Stomach (tissue), 9 donors: Measurements from ENCODE around the gene SBF1. TPM values are rescaled to one million over a fixed set of nuclear protein-coding genes. Genes with fewer than 3 reads are reported as not detected.
"Not testable (repeated sequence)": the region's sequence is repeated elsewhere in the genome, so short reads cannot be mapped to it uniquely, and the experiment has no call there.

ENCODE experiments used
- DNase-seq, 2 donors: peaks; one replicate each; pipeline versions ENCODE4 v3.0.0 to v3.0.0-alpha.2; 2013 to 2019
- H3K27ac ChIP-seq, 5 donors: fragments of 200-600 bp in 4 of 5; sonication (generic) in 4 of 5; one replicate each; pipeline ENCODE4 v1.5.1; 2013 to 2019; ENCODE audit warnings: mild to moderate bottlenecking in 1 of 5, moderate library complexity in 1 of 5
- H3K27me3 ChIP-seq, 3 donors: fragments of 200-600 bp; sonication (generic); one replicate each; pipeline ENCODE4 v1.5.1; 2017 to 2019; ENCODE audit warnings: mixed run types in 1 of 3
- H3K36me3 ChIP-seq, 4 donors: fragments of 200-600 bp; sonication (generic); 1 replicate in 3 of 4; 2 replicates in 1 of 4; pipeline ENCODE4 v1.5.1; 2016 to 2019
- H3K4me1 ChIP-seq, 4 donors: fragments of 200-600 bp; sonication (generic); one replicate each; pipeline ENCODE4 v1.5.1; 2016 to 2019
- H3K4me3 ChIP-seq, 4 donors: fragments of 200-600 bp; sonication (generic) in 3 of 4; one replicate each; pipeline ENCODE4 v1.5.1; 2016 to 2019; ENCODE audit warnings: mild to moderate bottlenecking in 1 of 4
- H3K9me3 ChIP-seq, 4 donors: fragments of 200-600 bp; sonication (generic); one replicate each; pipeline ENCODE4 v1.5.1; 2016 to 2019
- CTCF ChIP-seq, 7 experiments: fragments of 450-650 bp in 4 of 7; fragments of 200-600 bp in 3 of 7; sonication (generic) in 3 of 7; IDR thresholded peaks; one replicate each; pipeline ENCODE4 v1.5.1; 2016 to 2019; ENCODE audit warnings: antibody characterized with exemption in 7 of 7, control low read depth in 2 of 7, mild to moderate bottlenecking in 1 of 7
- EP300 ChIP-seq: sonication (generic); formaldehyde crosslinking; IDR thresholded peaks from one replicate; pipeline ENCODE4 v1.6.1; 2017; ENCODE audit warnings: antibody characterized with exemption
- POLR2A ChIP-seq, 4 donors: fragments of 450-650 bp; IDR thresholded peaks; one replicate each; pipeline ENCODE4 v1.6.1; 2016; ENCODE audit warnings: antibody characterized with exemption in 4 of 4, control low read depth in 2 of 4, mild to moderate bottlenecking in 1 of 4, moderate library complexity in 1 of 4
- POLR2AphosphoS5 ChIP-seq, 3 donors: sonication (generic); formaldehyde crosslinking; IDR thresholded peaks; one replicate each; pipeline ENCODE4 v1.6.1; 2016; ENCODE audit warnings: antibody characterized with exemption in 3 of 3
- WGBS, 5 donors: extraction: QIAGEN DNeasy Blood & Tissue Kit in 3 of 5; methylation state at CpG; one replicate each; pipeline versions ENCODE4 v1.1.5 to v1.1.7; 2013 to 2018; 5-methylcytosine and 5-hydroxymethylcytosine counted together
- intact Hi-C: fragments of 100-400 bp; cut with DNase I; formaldehyde crosslinking; loops from one replicate; pipeline ENCODE4 v1.15.1; 2023; ENCODE audit warnings: low total_unique reads
- polyA plus RNA-seq, 3 donors: library from polyadenylated mRNA; stranded (reverse); fragments of 200-250 nt; gene quantifications; one replicate each; pipeline ENCODE4 v1.2.3, GENCODE V29; 2013
- total RNA-seq, 5 donors: library from RNA; depleted of rRNA; stranded (reverse); fragments of >200 nt; gene quantifications; one replicate each; pipeline versions ENCODE4 v1.1.0 to v1.2.3, GENCODE V29; 2014 to 2016
- donor health status: healthy with polysubstance abuse.
- donor health status: Bipolar disorder and iron deficiency.
- donor health status: healthy.

SBF1 gene
- total and polyA plus RNA-seq, 8 donors: 9.6 to 122 (median 50.6) TPM

- Histone ChIP-seq H3K4me1 (peaks cover 0 to 6% (median 0%) of the 10 kb centered on the region in 4 donors), H3K27me3 (no peaks in the 10 kb centered on the region), H3K9me3 (no peaks in the 10 kb centered on the region), H3K36me3 (peaks cover 72 to 88% (median 85%) of the 10 kb centered on the region in 4 donors), H3K4me3 (no peak overlapping the region), H3K27ac (no peak overlapping the region)
- intact Hi-C loops: no loop called here
- no peak for TF ChIP-seq CTCF (IDR thresholded peaks at IDR 0.05)
- TF ChIP-seq POLR2AphosphoS5 (IDR thresholded peaks at IDR 0.05): no peak
- no peak for TF ChIP-seq EP300
- TF ChIP-seq POLR2A (IDR thresholded peaks at IDR 0.05): no peak
- 88 to 91% (median 89%) methylated on average over 24 to 25 of the region's 25 CpGs for WGBS, 5 donors
- DNase-seq: no peak
Observed at GRCh38 chr22:50436841-50437341, 37.9 kb downstream of the SBF1 start.

GRCh38 chr22:50436015-50436830 lies 38.6 kb downstream of the SBF1 start:
- no peak overlapping the region for H3K4me3 ChIP-seq
- no peak for DNase-seq
- 88 to 93% (median 91%) methylated on average over 25 to 37 of the region's 37 CpGs for whole genome bisulfite sequencing, 5 donors
- no peaks in the 10 kb centered on the region for H3K27me3 ChIP-seq
- intact Hi-C loops: no loop called here
- peaks cover 79 to 88% (median 85%) of the 10 kb centered on the region in 4 donors for H3K36me3 ChIP-seq
- TF ChIP-seq POLR2AphosphoS5 (IDR thresholded peaks at IDR 0.05) (no peak), CTCF (IDR thresholded peaks at IDR 0.05) (no peak), POLR2A (IDR thresholded peaks at IDR 0.05) (no peak), EP300 (no peak)
- H3K27ac ChIP-seq: no peak overlapping the region
- H3K9me3 ChIP-seq: no peaks in the 10 kb centered on the region
- peaks cover 0 to 6% (median 0%) of the 10 kb centered on the region in 4 donors for H3K4me1 ChIP-seq

- Histone ChIP-seq H3K36me3 (peaks cover 77 to 88% (median 85%) of the 10 kb centered on the region in 4 donors), H3K4me1 (peaks cover 0 to under 1% (median 0%) of the 10 kb centered on the region in 4 donors), H3K9me3 (no peaks in the 10 kb centered on the region), H3K4me3 (no peak overlapping the region), H3K27ac (no peak overlapping the region), H3K27me3 (no peaks in the 10 kb centered on the region)
- intact Hi-C loops: no loop called here
- TF ChIP-seq EP300 (no peak), CTCF (IDR thresholded peaks at IDR 0.05) (no peak), POLR2AphosphoS5 (IDR thresholded peaks at IDR 0.05) (no peak), POLR2A (IDR thresholded peaks at IDR 0.05) (no peak)
- no peak for DNase-seq
- 80 to 91% (median 88%) methylated on average over 17 to 20 of the region's 20 CpGs for WGBS, 5 donors
Observed at GRCh38 chr22:50435291-50436014, 39.4 kb downstream of the SBF1 start.

GRCh38 chr22:50434849-50435248 lies 40.0 kb downstream of the SBF1 start:
- no peak overlapping the region for H3K4me3 ChIP-seq
- peaks cover 78 to 88% (median 85%) of the 10 kb centered on the region in 4 donors for H3K36me3 ChIP-seq
- H3K27me3 ChIP-seq: no peaks in the 10 kb centered on the region
- intact Hi-C loops: no loop called here
- 76 to 92% (median 87%) methylated on average over 15 to 24 of the region's 24 CpGs for WGBS, 5 donors
- no peak for DNase-seq
- H3K4me1 ChIP-seq: no peaks in the 10 kb centered on the region
- no peak for TF ChIP-seq POLR2A (IDR thresholded peaks at IDR 0.05)
- no peak for TF ChIP-seq CTCF (IDR thresholded peaks at IDR 0.05)
- TF ChIP-seq EP300: no peak
- TF ChIP-seq POLR2AphosphoS5 (IDR thresholded peaks at IDR 0.05): no peak
- H3K27ac ChIP-seq: no peak overlapping the region
- H3K9me3 ChIP-seq: no peaks in the 10 kb centered on the region

- H3K36me3 ChIP-seq: peaks cover 65 to 87% (median 85%) of the 10 kb centered on the region in 4 donors
- DNase-seq, H3K27ac ChIP-seq, intact Hi-C loops, H3K9me3 ChIP-seq, H3K4me1 ChIP-seq, H3K4me3 ChIP-seq, H3K27me3 ChIP-seq: not testable (repeated sequence)
- 88 to 98% (median 92%) methylated on average over 6 to 24 of the region's 24 CpGs for WGBS, 5 donors
Observed at GRCh38 chr22:50432877-50433510, 41.8 kb downstream of the SBF1 start.
